Stimulated activated naive CD8-positive, alpha-beta T cell treated with anti-CD3 and anti-CD28 coated beads, Interleukin-15, Interleukin-2, amounts not matched to agents 100 U/mL and 50 U/mL, for 24 hours (primary cell): ENCODE measurements around the gene ALK.

Experiments
- ATAC-seq: fragments of 150-1000 bp; cut with Tn5 transposase; one replicate; pipeline ENCODE4 v1.10.0; 2021
- DNase-seq: peaks from one replicate; pipeline ENCODE4 v3.0.0; 2021

ALK gene

DNA sequence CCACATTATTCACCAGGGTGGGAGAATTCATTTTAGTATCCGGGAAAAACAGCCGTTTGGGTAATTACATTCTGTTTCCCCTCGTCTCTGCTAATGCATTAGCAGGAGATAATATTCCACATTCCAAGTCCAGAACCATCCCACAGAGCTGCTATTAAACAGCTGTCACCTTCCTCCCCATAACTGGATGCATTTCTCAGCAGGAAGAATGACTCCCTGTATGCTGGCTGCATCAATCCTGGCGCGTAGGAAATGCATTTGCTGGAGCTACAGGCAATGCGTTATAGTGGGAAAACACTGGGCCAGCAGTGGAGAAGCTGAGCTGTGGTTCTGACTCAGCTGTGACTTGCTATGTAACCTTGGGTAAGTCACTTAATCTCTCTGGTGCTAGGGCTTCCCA is 560.2 kb downstream of the ALK start:
- DNase-seq (no peak), ATAC-seq (no peak)

DNA sequence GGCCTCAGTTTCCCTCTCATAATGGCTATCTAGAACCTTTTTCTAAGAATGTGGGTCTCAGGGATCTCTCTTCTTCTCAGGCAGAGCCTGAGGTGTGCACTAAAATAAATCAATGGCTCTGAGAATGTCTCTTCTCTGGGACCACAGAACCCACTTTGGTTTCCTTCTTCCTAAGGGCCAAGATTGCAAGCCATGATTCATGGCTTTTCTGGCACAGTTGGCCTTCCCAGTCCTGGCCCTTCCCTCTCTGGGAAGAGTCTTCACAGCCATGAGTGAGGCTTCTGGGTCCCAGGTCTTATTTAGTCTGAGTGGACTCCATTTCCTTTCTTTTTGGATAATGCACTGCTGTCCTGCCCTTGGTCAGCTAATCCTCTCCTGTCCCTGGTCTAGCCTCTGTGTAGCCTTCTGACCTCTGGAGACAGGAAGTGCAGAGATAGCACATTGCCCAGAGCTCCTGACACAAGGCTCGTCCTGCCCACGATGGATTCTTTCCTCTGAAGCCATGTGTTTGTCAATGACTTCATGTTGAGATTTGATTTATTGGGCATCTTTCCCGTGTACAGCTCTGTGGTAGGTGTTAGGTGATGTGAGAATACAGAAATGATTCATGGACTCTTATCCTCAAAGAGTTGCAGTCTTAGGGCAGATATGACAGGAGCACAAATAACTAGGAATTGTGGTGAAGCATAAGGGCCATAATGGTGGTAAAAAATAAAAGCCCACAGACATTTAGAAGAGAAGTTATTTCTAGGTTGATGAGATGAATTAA is 561.2 kb downstream of the ALK start:
- ATAC-seq (no peak), DNase-seq (no peak)

- ATAC-seq (no peak), DNase-seq (no peak)
Observed at GRCh38 chr2:29353403-29353991, 567.9 kb downstream of the ALK start.

DNA sequence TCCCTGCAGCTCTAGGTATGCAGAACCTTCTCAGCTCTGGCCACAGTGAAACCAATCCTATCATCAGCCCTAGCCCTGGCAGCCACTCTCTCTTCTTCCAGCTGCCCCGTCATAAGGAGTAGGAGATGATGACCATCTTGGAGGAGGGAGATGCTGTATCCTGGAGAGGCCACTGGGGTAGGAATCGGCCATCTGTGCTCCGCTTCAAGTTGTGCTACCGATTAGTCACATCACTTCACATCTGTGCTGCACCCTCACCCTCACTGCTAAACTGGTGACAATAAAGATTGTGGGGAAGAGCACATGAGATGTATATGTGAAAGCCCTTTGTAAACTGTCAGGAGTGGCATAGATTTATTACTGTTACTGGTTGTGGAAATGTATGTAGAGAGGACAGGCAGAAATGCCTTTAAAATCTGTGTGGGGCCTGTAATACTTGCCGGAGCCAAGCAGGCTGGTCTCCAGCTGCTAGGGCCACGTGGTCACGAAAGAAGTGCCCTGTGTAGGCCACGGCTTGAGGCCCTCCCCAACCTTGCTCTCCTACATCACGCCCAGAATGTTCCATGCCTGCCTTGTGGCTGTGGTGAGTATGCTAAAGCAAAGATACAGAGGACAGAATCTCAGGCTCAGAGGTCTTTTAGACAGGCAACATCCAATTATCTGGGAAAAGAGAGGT is 569.3 kb downstream of the ALK start:
- ATAC-seq (no peak), DNase-seq (no peak)

GRCh38 chr2:29351248-29351647 is 570.1 kb downstream of the ALK start:
- no peak for ATAC-seq
- no peak for DNase-seq

GRCh38 chr2:29349316-29350030 is 571.9 kb downstream of the ALK start:
- no peak for DNase-seq
- ATAC-seq: no peak

GRCh38 chr2:29347774-29348461 is 573.5 kb downstream of the ALK start:
- no peak for ATAC-seq
- DNase-seq: no peak

GRCh38 chr2:29345236-29345635 is 576.1 kb downstream of the ALK start:
- ATAC-seq (no peak), DNase-seq (no peak)

GRCh38 chr2:29343830-29344229 is 577.6 kb downstream of the ALK start:
- DNase-seq: no peak

DNA sequence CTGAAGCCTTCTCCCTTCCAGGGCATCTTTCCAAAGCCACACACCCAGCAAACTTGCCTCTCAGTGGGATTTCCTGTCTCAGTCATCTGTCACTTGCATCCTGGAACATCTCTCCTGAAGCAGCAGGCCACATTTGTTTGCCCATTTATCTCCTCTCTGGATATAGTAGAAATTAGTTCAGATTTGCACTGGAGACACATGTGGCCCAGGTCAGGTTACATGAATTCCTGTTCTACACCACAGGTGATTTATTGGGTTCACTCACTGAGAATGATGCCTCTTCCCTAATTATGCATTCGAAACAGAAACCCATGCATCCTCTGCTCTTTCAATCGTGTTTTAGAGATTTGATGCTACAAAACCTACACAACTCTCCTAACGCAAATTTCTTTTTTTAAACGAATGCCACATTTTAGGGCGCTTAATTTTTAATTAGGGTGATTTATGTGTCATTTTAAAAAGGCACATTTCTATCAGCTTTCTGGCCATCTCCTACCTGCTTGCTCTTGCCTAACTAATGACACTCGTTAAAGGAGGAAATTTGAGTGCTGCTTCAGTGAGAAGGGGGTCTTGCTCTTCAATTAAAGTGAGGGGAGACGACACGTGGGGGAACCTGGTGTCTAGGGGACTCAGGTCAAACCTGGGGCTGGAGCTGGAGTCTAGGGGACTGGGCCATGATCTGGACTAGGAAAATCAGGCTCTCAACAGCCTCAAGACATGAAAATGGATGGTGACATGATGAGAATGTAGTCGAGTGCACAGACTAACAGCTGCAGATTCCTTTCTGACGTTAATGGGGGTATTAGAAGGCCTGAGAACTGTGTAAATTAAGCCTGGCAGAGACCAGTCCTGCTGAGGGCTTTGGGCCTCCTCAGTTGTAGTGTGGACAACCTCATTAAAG is 584.8 kb downstream of the ALK start:
- no peak for DNase-seq
- ATAC-seq: no peak

More at GRCh38 chr2:29343830-29344229, 577.6 kb downstream of the ALK start:
- no peak for ATAC-seq

- DNase-seq (no peak), ATAC-seq (no peak)
Observed at GRCh38 chr2:29335396-29335795, 586.0 kb downstream of the ALK start.

DNA sequence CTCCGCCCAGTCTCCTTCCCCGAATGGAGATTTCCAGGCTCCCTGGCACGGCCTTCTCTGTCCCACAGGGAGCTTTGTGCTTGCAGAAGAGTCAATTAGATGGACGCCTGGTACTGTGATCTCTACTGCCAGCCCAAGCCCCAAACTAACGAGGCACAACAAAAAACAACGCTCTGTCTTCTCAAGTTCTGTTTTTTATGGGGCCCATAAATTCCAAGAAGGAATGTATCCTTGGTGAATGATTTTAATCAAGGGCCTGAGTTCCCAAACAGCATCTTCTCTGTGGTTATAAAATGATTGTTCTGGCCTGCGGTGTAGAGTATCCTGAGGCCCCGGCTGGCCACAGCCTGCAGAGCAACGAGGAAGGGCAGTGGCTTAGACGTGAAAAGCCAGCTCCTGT is 586.7 kb downstream of the ALK start:
- DNase-seq (no peak), ATAC-seq (no peak)

- ATAC-seq: no peak
- no peak for DNase-seq
Observed at GRCh38 chr2:29332540-29332939, 588.8 kb downstream of the ALK start.

DNA sequence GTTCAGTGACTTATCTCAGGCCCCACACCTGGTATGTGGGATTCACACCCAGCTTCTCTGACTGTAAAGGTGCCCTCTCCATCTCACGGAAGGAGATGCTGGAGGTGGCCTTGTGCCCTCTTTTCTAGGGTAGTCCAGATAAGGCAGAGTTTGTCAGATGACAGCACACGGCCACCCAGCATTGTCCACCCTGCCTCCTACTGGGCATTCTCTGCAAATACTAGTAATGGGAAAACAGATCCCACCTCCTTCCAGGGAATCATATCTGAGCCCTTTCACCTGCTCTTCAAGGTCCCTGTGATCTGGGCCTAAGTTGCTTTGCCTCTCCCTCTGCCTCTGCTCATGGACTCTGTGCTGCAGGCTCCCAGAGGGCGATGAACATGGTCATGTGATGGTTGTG is 591.5 kb downstream of the ALK start:
- ATAC-seq (no peak), DNase-seq (no peak)

- DNase-seq (no peak), ATAC-seq (no peak)
Observed at GRCh38 chr2:29326926-29327325, 594.5 kb downstream of the ALK start.

GRCh38 chr2:29325544-29325943 is 595.8 kb downstream of the ALK start:
- no peak for DNase-seq
- no peak for ATAC-seq

GRCh38 chr2:29323961-29324360 is 597.4 kb downstream of the ALK start:
- DNase-seq: no peak

GRCh38 chr2:29323301-29323700 is 598.1 kb downstream of the ALK start:
- ATAC-seq (no peak), DNase-seq (no peak)

More at GRCh38 chr2:29323961-29324360, 597.4 kb downstream of the ALK start:
- no peak for ATAC-seq

GRCh38 chr2:29322011-29322410 is 599.4 kb downstream of the ALK start:
- no peak for DNase-seq

GRCh38 chr2:29317801-29318485 is 603.4 kb downstream of the ALK start:
- no peak for DNase-seq
- no peak for ATAC-seq

More at GRCh38 chr2:29322011-29322410, 599.4 kb downstream of the ALK start:
- peak; percentile 54 for ATAC-seq
